H1 (cell line): ENCODE results near the gene ZACN. TPM values are rescaled to one million over a fixed set of nuclear protein-coding genes. Genes with fewer than 3 reads are reported as not detected.

Source experiments
- CTCF ChIA-PET: fragments of 300-600 bp; sonication (Branson Sonifier 250); formaldehyde crosslinking; loops from one replicate; lab custom pipeline; 2021; ENCODE audit not compliant: partially characterized antibody; lab: Charles Lee
- POLR2A ChIA-PET: fragments of 300-600 bp; sonication (Branson Sonifier 250); formaldehyde crosslinking; loops from one replicate; lab custom pipeline; 2021; ENCODE audit warnings: inconsistent platforms; ENCODE audit not compliant: partially characterized antibody; lab: Charles Lee
- DNase-seq, 2 experiments: peaks; one replicate each; pipeline versions ENCODE4 v3.0.0 to v3.0.0-alpha.2; 2010 to 2022; ENCODE audit warnings: low spot score in 2 of 2, low read depth in 1 of 2, mixed read lengths in 1 of 2
- FAIRE-seq: peaks from 2 replicates; lab custom pipeline; 2011; peaks lifted over from hg19 to GRCh38; lab: Jason Lieb, UNC
- H2AFZ ChIP-seq: 2 replicates; pipeline ENCODE4 v1.8.1; 2012; ENCODE audit warnings: low read length, inconsistent platforms
- H2AK5ac ChIP-seq: 2 replicates; pipeline ENCODE4 v1.6.1; 2013; ENCODE audit warnings: low read depth, low read length
- H2BK120ac ChIP-seq: replicated peaks from 2 replicates; pipeline ENCODE3; 2013; ENCODE audit warnings: low read depth, low read length, inconsistent platforms
- H2BK12ac ChIP-seq: 2 replicates; pipeline ENCODE4 v1.6.1; 2013; ENCODE audit warnings: low read depth, low read length
- H2BK15ac ChIP-seq: 2 replicates; pipeline ENCODE4 v1.6.1; 2013; ENCODE audit warnings: low read length
- H2BK20ac ChIP-seq: 2 replicates; pipeline ENCODE4 v1.6.1; 2013; ENCODE audit warnings: low read length
- H2BK5ac ChIP-seq: 2 replicates; pipeline ENCODE4 v1.6.1; 2013; ENCODE audit warnings: low read depth, low read length
- H3K14ac ChIP-seq: 2 replicates; pipeline ENCODE4 v1.6.1; 2013; ENCODE audit warnings: inconsistent platforms; ENCODE audit not compliant: insufficient read length
- H3K18ac ChIP-seq: 2 replicates; pipeline ENCODE4 v1.6.1; 2013; ENCODE audit warnings: low read length; ENCODE audit errors: extremely low read depth
- H3K23ac ChIP-seq: 2 replicates; pipeline ENCODE4 v1.6.1; 2013; ENCODE audit warnings: inconsistent platforms; ENCODE audit not compliant: insufficient read length
- H3K23me2 ChIP-seq: 2 replicates; pipeline ENCODE4 v1.6.1; 2013; ENCODE audit warnings: low read depth, low read length
- H3K27ac ChIP-seq: 2 replicates; pipeline ENCODE4 v1.6.1; 2011; ENCODE audit warnings: low read depth, low read length, inconsistent platforms
- H3K27me3 ChIP-seq, 4 experiments: replicated peaks in 1 of 4; 1 replicate in 1 of 4; 2 replicates in 3 of 4; pipeline versions ENCODE4 v1.6.1 to v1.8.1; 2011 to 2013; ENCODE audit warnings: low read length in 3 of 4, mild to moderate bottlenecking in 3 of 4, inconsistent platforms in 2 of 4, mixed read lengths in 2 of 4, moderate library complexity in 1 of 4; ENCODE audit not compliant: control insufficient read depth in 3 of 4, insufficient read depth in 3 of 4; ENCODE audit errors: extremely low read depth in 1 of 4
- H3K36me3 ChIP-seq, 4 experiments: 2 replicates each; pipeline versions ENCODE4 v1.6.1 to v1.8.1; 2011 to 2013; ENCODE audit warnings: mild to moderate bottlenecking in 4 of 4, low read length in 3 of 4, moderate library complexity in 2 of 4, control low read depth in 1 of 4, inconsistent platforms in 1 of 4; ENCODE audit not compliant: insufficient read depth in 4 of 4, control insufficient read depth in 2 of 4
- H3K4ac ChIP-seq: replicated peaks from 2 replicates; pipeline ENCODE3; 2013; ENCODE audit warnings: low read length, low read depth, mixed read lengths, inconsistent platforms; ENCODE audit not compliant: insufficient read length
- H3K4me1 ChIP-seq, 4 experiments: replicated peaks in 1 of 4; 1 replicate in 1 of 4; 2 replicates in 3 of 4; pipeline versions ENCODE4 v1.6.1 to v1.8.1; 2011 to 2013; ENCODE audit warnings: low read length in 3 of 4, inconsistent platforms in 2 of 4, mixed read lengths in 1 of 4; ENCODE audit not compliant: insufficient read depth in 4 of 4, control insufficient read depth in 3 of 4
- H3K4me2 ChIP-seq, 2 experiments: 2 replicates each; pipeline versions ENCODE4 v1.6.1 to v1.8.1; 2011 to 2013; ENCODE audit warnings: low read depth in 2 of 2, low read length in 2 of 2, control low read depth in 1 of 2, inconsistent platforms in 1 of 2, mild to moderate bottlenecking in 1 of 2; ENCODE audit not compliant: insufficient read depth in 1 of 2
- H3K4me3 ChIP-seq, 4 experiments: fragments of 200-600, 300-600 bp in 1 of 4; sonication (generic), shearing (Covaris generic), sonication (Bioruptor Twin) in 1 of 4; 2 replicates each; pipeline versions ENCODE4 v1.5.1 to v1.8.1; 2011 to 2016; ENCODE audit warnings: low read length in 4 of 4, low read depth in 3 of 4, control low read depth in 2 of 4, inconsistent platforms in 2 of 4, mild to moderate bottlenecking in 2 of 4, mixed read lengths in 1 of 4, moderate library complexity in 1 of 4; ENCODE audit not compliant: insufficient read depth in 2 of 4; ENCODE audit errors: extremely low read depth in 1 of 4
- H3K56ac ChIP-seq: replicated peaks from 2 replicates; pipeline ENCODE3; 2013; ENCODE audit warnings: low read depth, mild to moderate bottlenecking, mixed read lengths, low read length, inconsistent platforms; ENCODE audit not compliant: insufficient read length
- H3K79me1 ChIP-seq: 2 replicates; pipeline ENCODE4 v1.6.1; 2013; ENCODE audit warnings: low read depth, low read length, control low read depth
- H3K79me2 ChIP-seq, 2 experiments: 2 replicates each; pipeline versions ENCODE4 v1.6.1 to v1.8.1; 2012 to 2013; ENCODE audit warnings: low read length in 2 of 2, mild to moderate bottlenecking in 2 of 2, inconsistent platforms in 1 of 2; ENCODE audit not compliant: insufficient read depth in 2 of 2, control insufficient read depth in 1 of 2
- H3K9ac ChIP-seq, 4 experiments: replicated peaks in 1 of 4; 1 replicate in 1 of 4; 2 replicates in 3 of 4; pipeline versions ENCODE4 v1.6.1 to v1.8.1; 2011 to 2013; ENCODE audit warnings: low read depth in 3 of 4, low read length in 3 of 4, control low read depth in 2 of 4, mild to moderate bottlenecking in 2 of 4, moderate library complexity in 2 of 4, inconsistent platforms in 1 of 4; ENCODE audit errors: extremely low read depth in 1 of 4
- H3K9me3 ChIP-seq, 2 experiments: 2 replicates each; pipeline versions ENCODE4 v1.6.1 to v1.8.1; 2012 to 2013; ENCODE audit warnings: mild to moderate bottlenecking in 2 of 2, moderate library complexity in 2 of 2, control low read depth in 1 of 2, inconsistent platforms in 1 of 2, low read depth in 1 of 2, low read length in 1 of 2, mixed read lengths in 1 of 2; ENCODE audit not compliant: insufficient read depth in 2 of 2
- H4K20me1 ChIP-seq, 2 experiments: replicated peaks in 1 of 2; 2 replicates each; pipeline versions ENCODE3 to v1.8.1; 2011 to 2013; ENCODE audit warnings: inconsistent platforms in 2 of 2, low read length in 2 of 2, mild to moderate bottlenecking in 1 of 2; ENCODE audit not compliant: insufficient read depth in 2 of 2, control insufficient read depth in 1 of 2
- H4K5ac ChIP-seq: 2 replicates; pipeline ENCODE4 v1.6.1; 2013; ENCODE audit warnings: low read length, low read depth, mixed read lengths, inconsistent platforms; ENCODE audit not compliant: insufficient read length
- H4K8ac ChIP-seq: 2 replicates; pipeline ENCODE4 v1.8.0; 2013; ENCODE audit warnings: mild to moderate bottlenecking, moderate library complexity, low read length, inconsistent platforms; ENCODE audit not compliant: insufficient read depth; ENCODE audit errors: extremely low read depth
- H4K91ac ChIP-seq: replicated peaks from 2 replicates; pipeline ENCODE3; 2013; ENCODE audit warnings: low read length, mixed read lengths, inconsistent platforms; ENCODE audit not compliant: insufficient read length
- CEBPB ChIP-seq: IDR thresholded peaks from 2 replicates; pipeline ENCODE4 v1.6.1; 2012; ENCODE audit warnings: low read depth, low read length
- CHD2 ChIP-seq: IDR thresholded peaks from 2 replicates; pipeline ENCODE4 v1.6.1; 2012; ENCODE audit warnings: low read length, improper control_type of control experiment
- RAD21 ChIP-seq, 2 experiments: IDR thresholded peaks in 1 of 2; conservative IDR thresholded peaks in 1 of 2; 2 replicates each; pipeline ENCODE4 v1.6.1; 2011; ENCODE audit warnings: low read depth in 2 of 2, low read length in 2 of 2, improper control_type of control experiment in 1 of 2, inconsistent platforms in 1 of 2, mild to moderate bottlenecking in 1 of 2, moderate library complexity in 1 of 2
- RBBP5 ChIP-seq: IDR thresholded peaks from 2 replicates; pipeline ENCODE4 v1.7.1; 2012; ENCODE audit warnings: low read depth, mild to moderate bottlenecking, inconsistent platforms, low read length, moderate library complexity, borderline replicate concordance
- TBP ChIP-seq: IDR thresholded peaks from 2 replicates; pipeline ENCODE4 v1.6.1; 2011; ENCODE audit warnings: low read depth, low read length, improper control_type of control experiment
- WGBS, 2 experiments: shearing (Covaris generic) in 1 of 2; methylation state at CpG; one replicate each; pipeline versions ENCODE4 v1.1.6 to v1.1.7; 2013 to 2015; ENCODE audit warnings: low lambda C conversion rate in 2 of 2, mixed read lengths in 2 of 2, inconsistent platforms in 1 of 2, low coverage in 1 of 2, missing lambda C conversion rate in 1 of 2; ENCODE audit not compliant: insufficient replicate concordance in 2 of 2, insufficient coverage in 1 of 2, insufficient read length in 1 of 2; ENCODE audit errors: extremely low coverage in 1 of 2, missing lambda C conversion rate in 1 of 2; 5-methylcytosine and 5-hydroxymethylcytosine counted together
- polyA plus RNA-seq, 7 experiments: library from polyadenylated mRNA; depleted of rRNA in 3 of 7; stranded (reverse) in 5 of 7; unstranded in 2 of 7; fragments of >200 nt in 5 of 7; fragments of 200-250 nt in 2 of 7; gene quantifications; 1 replicate in 5 of 7; 2 replicates in 1 of 7; 4 replicates in 1 of 7; pipeline versions ENCODE4 v1.2.1 to v1.2.3, GENCODE V29; 2011 to 2013; ENCODE audit warnings: missing spikeins in 2 of 7, mixed read lengths in 2 of 7
- total RNA-seq: library from RNA; stranded (reverse); fragmentation: NEBNext Ultra II Directional; extraction: Animal tissue kit (Norgen Biotek cat#: 25700); gene quantifications from 2 replicates; pipeline ENCODE4 v1.2.1, GENCODE V29; 2021
- TF ChIP-seq, protein P1 (sequence below): IDR thresholded peaks from 2 replicates; pipeline ENCODE4 v1.6.1; 2011; ENCODE audit warnings: low read length, improper control_type of control experiment
- TF ChIP-seq, protein P2 (sequence below): IDR thresholded peaks from 2 replicates; pipeline ENCODE4 v1.6.1; 2012; ENCODE audit warnings: low read length, inconsistent platforms

The ZACN gene
- total and polyA plus RNA-seq, 2 of the 8 experiments (the other 6 are each of a cell fraction or from before 2014, with no cell fraction given), result 0.26 TPM; not detected in 1

DNA sequence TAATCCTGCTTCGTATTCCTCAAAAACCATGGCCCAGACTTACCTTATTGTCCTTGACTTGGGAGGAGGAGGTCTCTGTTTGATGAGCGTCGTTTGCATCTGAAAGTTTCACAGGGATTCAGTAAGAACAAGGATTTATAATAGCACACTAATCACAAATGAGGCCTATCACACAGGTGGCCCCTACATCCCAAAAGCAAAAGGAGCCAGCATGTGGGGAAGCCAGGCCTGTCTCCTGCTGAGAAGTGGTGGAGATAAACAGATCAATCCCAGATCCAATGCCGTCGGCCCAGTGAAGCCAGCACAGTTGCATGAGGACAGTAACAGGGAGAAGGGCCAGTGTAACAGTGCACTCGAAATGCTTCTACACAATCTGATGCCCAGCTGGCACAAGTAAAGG is 38.6 kb upstream of the ZACN start:
- WGBS, 2 experiments, result 85% methylated on average over 6 of the region's 6 CpGs; no CpG with 5 or more reads in 1 of the 2 experiments
- Histone ChIP-seq H3K56ac (no peak overlapping the region), H4K20me1 (peaks cover 0 to 5% of the 10 kb centered on the region in 2 experiments), H3K23ac (no peak overlapping the region), H3K23me2 (no peaks in the 10 kb centered on the region), H3K9ac (no peak overlapping the region), H4K8ac (no peak overlapping the region), H3K4ac (no peak overlapping the region), H3K4me3 (no peak overlapping the region), H2BK20ac (no peak overlapping the region), H3K18ac (no peak overlapping the region), H3K79me1 (no peaks in the 10 kb centered on the region), H3K9me3 (no peaks in the 10 kb centered on the region), H3K4me2 (0 out of 4 replicates have a peak overlapping the region, but pooled peaks of 1 of the 2 experiments have one; percentile 12), H3K36me3 (peaks cover 29 to 63% (median 52%) of the 10 kb centered on the region in 4 experiments), H3K14ac (no peak overlapping the region), H3K27ac (no peak overlapping the region), H2BK120ac (no peak overlapping the region), H3K27me3 (no peaks in the 10 kb centered on the region), H2BK15ac (no peak overlapping the region), H2AFZ (no peak overlapping the region), H4K91ac (no peak overlapping the region), H2BK5ac (0 out of 2 replicates have a peak overlapping the region, but pooled peaks have one; percentile 10), H3K79me2 (no peaks in the 10 kb centered on the region), H2BK12ac (no peak overlapping the region), H3K4me1 (peaks cover 0 to 20% (median 8%) of the 10 kb centered on the region in 4 experiments; a peak in 6 of 7 replicates), H2AK5ac (no peak overlapping the region), H4K5ac (no peak overlapping the region)
- TF ChIP-seq, protein P1, sequence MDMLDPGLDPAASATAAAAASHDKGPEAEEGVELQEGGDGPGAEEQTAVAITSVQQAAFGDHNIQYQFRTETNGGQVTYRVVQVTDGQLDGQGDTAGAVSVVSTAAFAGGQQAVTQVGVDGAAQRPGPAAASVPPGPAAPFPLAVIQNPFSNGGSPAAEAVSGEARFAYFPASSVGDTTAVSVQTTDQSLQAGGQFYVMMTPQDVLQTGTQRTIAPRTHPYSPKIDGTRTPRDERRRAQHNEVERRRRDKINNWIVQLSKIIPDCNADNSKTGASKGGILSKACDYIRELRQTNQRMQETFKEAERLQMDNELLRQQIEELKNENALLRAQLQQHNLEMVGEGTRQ, result no peak
- TF ChIP-seq TBP (no peak), CHD2 (no peak), RBBP5 (no peak), CEBPB (no peak), RAD21 (IDR thresholded peaks at IDR 0.05 in 1 of 2, conservative IDR thresholded peaks at IDR 0.05 in 1 of 2; ENCODE audit: low read depth in 2 of 2, low read length in 2 of 2) (no peak)
- TF ChIP-seq, protein P2, sequence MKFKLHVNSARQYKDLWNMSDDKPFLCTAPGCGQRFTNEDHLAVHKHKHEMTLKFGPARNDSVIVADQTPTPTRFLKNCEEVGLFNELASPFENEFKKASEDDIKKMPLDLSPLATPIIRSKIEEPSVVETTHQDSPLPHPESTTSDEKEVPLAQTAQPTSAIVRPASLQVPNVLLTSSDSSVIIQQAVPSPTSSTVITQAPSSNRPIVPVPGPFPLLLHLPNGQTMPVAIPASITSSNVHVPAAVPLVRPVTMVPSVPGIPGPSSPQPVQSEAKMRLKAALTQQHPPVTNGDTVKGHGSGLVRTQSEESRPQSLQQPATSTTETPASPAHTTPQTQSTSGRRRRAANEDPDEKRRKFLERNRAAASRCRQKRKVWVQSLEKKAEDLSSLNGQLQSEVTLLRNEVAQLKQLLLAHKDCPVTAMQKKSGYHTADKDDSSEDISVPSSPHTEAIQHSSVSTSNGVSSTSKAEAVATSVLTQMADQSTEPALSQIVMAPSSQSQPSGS, result no peak
- FAIRE-seq (no peak), DNase-seq (no peak)
- ChIA-PET CTCF (interaction anchor here (0.8 to 2.5 kb wide), 6 partner anchors 11 to 113 kb away, joined by 3 to 18 read pairs (median 5); no protein-coding TSS in a partner anchor), POLR2A (interaction anchor here (0.7 to 1.0 kb wide), 2 partner anchors 30 to 50 kb away, joined by 3 to 6 read pairs; no protein-coding TSS in a partner anchor)
